Germinal center (tissue), 1 donor: ENCODE data around the gene RPA1.

Source experiments
- DNase-seq: peaks from one replicate; pipeline ENCODE4 v3.0.0; 2012; ENCODE audit warnings: mixed read lengths, low spot score

The RPA1 gene

GRCh38 chr17:1942666-1943435 is 113.0 kb downstream of the RPA1 start:
- DNase-seq = no peak

GRCh38 chr17:1943436-1943831 is 113.6 kb downstream of the RPA1 start:
- DNase-seq = no peak

GRCh38 chr17:1945621-1946020 is 115.8 kb downstream of the RPA1 start:
- no peak for DNase-seq

- no peak for DNase-seq
These were observed 116.5 kb downstream of the RPA1 start for GRCh38 chr17:1946021-1946932.

DNA sequence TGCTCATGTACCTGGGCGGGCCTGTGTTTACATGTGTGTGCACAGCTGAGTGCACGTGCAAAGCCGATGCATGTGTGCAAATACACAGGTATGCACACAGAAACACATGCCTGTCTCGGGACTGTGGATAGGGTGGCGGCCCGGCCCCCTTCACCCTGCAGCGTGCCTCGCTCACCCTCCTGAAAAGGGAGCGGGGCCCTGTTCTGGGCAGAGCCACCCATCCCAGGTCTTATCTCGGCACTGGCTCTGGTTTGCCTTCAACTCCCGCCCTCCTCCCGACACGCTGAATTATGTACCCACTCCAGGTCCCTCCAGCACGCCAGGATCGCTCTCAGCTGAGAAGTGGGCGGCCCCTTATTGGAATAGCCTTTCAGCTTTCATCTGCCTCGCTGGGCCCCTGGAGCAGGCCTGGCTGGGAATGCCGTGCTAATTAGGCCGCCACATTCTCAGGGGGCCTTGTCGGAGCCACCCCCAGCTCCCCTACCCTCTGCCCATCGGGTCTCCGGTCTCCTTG is 117.5 kb downstream of the RPA1 start:
- no peak for DNase-seq

DNA sequence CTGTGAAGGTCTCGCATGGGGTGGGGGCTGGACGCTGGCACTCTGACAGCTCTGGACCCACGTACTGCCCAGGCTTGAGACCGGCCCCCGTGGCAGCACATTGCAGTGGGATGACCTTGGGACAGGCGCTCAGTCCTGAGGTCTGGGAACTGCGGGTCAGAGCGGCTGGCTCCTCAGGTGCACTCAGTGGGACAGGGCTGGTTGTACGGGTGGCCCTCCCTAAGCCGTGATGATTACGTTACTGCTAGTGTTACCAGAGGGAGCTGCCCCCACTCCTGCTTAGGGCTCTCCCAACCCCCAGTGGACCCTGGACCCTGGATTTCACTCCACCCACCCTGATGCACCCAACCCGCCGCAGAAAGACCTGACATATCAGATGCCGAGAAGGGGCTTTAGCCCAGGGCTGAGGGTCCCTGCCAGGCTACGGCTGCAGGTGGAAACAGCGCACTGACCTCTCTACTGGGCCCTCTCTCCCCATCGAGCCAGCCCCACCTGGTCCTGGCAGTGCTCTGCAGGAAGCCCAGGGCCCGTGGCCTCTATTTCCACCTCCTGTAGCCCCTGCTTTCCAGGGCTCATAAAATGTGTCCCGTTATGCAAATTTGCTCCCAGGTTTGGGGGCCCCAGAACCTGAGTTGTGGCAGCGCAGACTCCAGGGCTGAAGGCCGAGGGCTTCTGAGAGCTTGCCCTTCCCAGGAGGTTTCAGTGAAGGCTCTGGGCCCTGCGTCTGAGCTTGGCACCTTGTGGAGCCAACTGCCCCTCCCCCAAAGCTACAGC is 118.1 kb downstream of the RPA1 start:
- DNase-seq = no peak

DNA sequence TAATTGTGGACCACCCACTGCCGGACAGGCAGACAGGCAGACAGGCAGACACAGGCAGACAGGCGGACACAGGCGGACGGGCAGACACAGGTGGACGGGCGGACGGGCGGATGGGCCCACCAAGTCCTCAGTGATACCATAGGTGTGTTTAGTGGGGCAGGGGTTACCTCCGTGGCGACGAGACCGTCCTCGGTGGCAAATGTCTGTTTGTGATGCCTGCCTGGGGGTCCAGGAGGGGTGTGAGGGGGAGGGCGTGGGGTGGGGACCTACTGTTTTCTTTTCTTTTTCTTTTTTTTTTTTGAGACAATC is 118.7 kb downstream of the RPA1 start:
- DNase-seq = no peak
